Colon (tissue), 2 donors: Measurements from ENCODE around the gene CAPN9.
"Not testable (repeated sequence)": the region's sequence is repeated elsewhere in the genome, so short reads cannot be mapped to it uniquely, and the experiment has no call there.

Experiments
- FAIRE-seq: peaks from 2 replicates; lab custom pipeline; 2012; peaks lifted over from hg19 to GRCh38; lab: Jason Lieb, UNC
- donor health status: control.
- donor health status: control.

The CAPN9 gene

DNA sequence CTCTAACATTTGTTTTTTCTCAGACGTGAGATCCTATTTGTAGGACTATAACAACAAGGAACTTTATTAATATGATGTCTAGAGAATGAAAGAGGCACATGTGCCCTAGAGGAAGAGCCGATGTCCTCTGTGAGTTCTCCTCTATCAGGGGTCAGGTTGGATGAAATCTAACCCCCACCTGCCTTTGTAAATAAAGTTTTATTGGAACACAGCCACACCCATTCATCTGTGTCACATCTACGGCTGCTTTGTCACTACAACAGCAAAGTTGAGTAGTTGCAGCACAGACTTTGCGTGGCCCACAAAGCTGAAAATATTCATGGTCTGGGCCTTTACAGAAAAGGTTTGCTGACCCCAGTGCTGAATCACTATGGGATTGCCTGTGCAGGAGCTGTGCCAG, 571 bp upstream of the CAPN9 start:
- FAIRE-seq = no peak

DNA sequence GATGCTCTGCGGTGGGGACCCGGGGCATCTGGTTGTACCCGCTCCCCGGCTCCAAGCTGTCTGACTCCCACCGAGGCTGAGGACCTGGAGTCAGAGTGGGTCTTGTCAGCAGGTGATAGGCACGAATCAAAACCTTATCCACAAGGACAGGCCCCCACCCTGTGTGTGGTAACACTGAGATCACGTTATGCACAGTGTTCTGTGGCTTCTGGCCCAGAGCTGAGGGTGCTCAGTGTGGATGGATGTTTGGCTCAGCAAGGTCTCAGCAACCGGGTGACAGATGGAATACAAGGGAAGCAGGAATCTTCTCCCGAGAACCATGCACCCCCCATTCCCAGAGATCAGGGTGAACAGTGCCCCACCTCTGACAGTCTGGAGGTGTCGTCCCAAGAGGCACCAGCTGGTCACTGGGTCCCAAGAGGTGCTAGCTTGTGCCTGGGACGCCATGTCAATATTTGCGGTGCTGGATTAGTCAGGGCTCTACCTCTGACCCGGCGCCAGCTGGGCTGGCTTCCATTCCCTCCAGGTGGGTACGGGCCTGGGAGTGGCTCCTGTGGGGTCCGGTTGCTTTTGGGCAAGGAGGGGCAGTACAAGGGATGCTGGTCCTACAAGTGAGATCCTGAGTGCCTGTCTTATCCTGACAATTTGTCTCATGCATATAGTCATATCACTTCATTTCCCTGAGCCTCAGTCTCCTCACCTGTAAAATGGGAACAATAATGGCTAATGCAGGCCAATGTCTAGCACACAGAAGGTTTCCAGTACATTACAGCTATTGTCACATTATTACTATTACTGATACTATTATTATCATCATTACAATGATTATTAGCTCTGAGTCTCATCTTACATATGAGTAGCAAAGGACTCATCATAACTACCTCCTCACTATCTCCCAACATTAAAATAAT, 957 bp downstream of the CAPN9 start:
- FAIRE-seq = no peak

DNA sequence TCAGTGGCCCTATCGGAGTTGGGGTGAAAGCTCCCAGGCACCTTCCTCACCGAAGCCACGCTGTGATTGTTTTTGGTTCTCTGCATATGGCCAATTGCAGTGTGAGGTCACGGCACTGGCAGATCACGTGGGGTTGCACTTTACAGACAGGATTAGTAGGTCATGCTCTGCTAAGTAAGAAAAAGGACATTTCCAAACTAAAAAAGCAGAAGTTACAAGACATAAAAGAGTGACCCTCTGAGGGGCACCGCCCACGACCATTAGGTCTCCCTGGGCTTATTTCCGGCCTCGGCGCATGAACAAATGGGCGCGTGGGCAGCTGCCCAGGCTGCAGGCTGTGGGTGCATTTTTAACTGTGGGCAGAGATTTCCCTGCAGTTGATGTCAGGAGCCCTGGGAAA, 2.0 kb downstream of the CAPN9 start:
- no peak for FAIRE-seq

DNA sequence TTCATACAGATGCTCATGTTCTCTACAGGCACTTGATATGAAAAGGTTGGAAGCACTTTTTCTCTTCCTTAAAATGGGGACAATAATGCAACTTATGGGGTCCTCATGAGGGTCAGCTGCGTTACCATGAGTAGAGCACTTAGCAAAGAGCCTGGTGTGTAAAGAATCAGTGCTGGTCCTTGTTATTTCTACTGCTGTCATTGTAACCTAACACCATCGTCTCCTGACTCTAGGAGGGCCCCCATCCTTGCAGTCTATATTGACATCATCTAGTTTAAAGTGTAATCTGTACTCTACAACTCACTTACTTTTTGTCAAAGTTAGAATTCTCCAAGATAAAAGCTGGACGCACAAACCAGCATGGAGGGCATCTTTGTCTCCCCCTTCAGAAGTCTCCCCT, 2.4 kb downstream of the CAPN9 start:
- no peak for FAIRE-seq

DNA sequence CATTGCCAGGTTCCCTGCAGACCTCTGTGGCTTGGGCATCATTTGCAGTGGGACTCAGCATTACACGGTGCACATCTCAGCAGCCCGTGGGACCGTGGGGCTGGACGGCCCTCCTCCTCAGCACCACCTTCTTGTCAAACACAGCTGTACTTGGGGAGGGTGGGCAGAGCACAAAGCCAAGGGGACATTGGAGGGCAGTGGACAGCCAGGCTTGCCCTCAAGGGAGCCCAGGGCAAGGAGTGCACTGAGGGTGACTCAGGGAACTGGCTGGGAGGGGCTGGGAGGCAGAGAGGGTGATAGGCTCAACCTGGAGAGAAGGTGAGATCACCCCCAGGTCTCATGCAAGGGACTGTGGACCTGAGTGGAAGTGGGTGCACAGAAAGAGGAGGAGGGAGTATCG, 3.4 kb downstream of the CAPN9 start:
- FAIRE-seq = no peak

DNA sequence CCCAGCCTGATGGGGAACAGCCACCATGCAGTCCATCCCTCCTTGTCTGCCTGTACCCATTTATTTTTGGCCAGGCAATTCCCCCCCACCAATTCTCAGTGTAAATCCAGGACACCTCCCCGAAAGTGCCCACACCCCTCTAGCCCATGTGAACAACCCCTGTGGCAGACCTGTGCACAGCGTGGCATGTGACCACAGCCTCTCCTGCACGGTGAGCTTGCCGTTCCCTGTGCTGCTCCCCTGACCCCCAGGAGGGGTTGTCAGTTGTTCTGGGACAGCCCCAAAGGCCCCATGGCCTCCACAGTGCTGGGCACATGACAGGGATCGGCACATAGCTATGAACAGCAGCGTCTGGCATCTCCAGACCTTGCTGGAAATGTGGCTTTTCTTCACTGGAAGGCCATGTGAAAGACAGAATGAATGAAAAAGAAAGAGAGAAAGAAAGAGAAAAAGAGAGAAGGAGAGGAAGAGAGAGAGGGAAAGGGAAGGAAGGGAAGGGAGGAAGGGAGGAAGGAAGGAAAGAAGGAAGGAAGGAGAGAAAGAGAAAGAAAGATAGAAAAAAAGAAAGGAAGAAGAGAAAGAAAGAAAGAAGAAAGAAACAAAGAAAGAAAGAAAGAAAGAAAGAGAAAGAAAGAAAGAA, 3.9 kb downstream of the CAPN9 start:
- no peak for FAIRE-seq

DNA sequence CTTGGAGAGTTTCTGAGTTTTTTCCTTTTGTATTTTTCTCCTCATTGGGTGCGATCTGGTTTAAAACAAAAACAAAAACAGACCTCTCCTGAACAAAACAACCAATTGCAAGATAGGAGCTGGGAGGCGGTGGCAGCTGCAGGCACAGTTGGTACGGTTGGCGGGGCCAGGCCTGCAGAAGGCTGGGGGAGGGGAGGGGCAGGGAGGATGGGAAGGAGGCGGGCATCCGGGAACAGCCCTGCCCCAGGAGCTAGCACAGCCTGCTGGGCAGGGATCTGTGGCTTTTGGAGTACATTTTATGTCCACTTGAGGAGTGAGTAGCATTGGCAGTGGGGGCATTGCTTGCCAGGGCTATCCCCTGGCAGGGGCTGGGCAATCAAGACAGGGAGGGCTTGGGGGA, 5.2 kb downstream of the CAPN9 start:
- no peak for FAIRE-seq

DNA sequence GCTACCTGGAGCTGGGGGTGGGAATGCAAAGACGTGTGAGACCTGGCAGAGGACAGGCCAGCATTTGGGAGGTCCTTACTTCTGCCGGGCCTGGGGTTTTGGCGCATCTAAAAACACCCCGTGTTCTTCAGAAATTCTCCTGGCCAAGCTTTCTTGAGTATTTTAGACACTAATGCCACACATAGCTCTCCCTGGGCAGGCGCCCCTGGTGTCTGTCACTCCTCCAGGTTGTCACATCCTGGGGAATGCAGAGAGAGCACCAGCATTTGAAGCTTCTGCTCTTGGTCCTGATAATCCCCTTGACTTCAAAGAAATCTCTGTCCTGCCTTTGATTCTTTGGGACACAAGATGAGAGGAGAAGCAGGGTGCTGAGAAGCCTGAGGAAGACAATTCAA, 6.0 kb downstream of the CAPN9 start:
- no peak for FAIRE-seq

DNA sequence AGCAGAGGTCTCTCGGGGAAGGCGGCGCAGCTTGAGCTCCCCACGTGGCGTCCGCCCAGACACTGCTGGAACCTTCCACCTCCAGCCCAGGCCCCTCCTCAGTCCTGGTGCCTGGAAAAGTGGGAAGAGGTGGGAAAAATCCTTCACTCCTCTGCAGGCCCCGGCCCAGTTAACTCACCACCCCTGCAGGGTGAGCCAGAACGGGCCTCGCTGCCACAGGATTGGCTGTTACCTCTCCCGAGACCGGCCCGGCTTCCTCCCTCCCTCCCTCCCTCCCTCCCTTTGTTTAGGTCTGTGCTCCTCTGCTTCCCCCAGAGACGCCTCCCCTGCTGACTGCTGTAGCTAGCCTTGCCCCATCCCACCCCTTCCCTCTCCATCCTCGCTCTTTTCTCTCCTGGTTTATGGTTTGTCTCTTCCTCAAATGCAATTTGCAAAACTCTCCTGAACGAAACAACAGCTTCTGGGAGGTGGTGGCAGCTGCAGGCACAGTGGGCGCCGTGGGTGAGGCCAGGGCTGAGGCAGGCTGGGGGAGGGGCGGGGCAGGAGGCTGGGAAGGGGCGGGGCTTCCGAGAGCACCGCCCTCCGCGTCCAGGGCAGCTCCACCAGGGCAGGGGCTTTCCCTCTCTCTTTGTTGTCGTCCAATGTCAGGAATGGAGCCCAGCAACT, 6.5 kb downstream of the CAPN9 start:
- FAIRE-seq = no peak

DNA sequence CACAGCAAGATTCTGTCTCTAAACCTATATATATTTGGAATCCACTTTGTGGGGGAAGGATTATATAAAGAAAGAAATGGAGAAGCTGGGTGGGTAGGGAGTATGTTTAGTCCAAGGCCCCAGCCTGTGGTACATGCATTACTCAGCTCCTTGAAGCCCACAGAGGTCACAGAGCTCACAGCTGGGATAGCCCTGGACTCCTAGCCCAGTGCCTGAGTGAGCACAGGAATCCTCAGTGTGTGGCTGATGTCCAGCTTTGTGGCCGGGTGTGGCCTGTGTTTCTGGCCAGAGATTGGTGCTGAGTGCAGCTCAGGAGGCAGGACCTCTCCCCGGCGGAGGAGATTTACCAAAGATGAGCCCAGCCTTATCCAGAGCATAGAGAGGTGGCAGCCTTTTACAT, 7.6 kb downstream of the CAPN9 start:
- FAIRE-seq = no peak

DNA sequence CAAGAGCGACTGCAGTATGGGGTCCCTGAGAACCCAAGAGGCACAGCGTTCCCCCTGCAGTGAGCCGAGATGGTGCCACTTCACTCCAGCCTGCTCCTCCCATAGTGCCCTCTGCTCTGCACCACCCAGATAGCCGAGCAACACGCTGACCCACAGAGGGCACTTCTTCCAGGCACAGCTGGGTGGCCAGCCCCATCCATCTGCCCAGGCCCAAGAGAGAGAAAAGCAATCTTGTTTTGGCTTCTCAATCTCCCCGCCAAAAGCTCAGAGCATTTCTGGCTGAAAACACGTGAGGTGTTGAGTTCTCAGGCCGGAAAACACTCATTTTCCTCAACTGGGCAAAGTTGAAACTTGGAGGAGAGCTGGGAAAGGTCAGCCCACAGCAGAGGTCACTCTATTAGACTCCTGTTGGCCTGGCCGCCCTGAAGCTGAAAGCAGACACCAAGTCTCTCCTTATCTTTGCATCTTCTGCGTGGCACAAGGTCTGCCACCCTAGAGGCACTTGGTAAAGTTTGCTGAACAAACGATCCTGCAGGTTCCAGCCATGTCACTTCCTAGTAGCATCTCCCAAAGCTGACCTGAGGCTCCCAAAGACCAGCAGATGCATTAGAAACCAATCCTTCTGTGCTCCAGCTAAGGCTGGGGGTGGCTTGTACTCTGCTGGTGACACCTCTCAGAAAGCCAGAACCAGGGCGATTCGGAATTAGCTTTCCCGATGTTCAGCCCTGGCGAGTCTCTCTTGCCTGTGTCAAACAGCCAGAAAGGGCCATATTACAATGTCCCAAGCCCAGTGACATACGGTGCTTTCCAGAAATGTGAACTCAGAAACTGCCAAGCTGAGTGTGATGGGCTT, 10.9 kb downstream of the CAPN9 start:
- FAIRE-seq = no peak

DNA sequence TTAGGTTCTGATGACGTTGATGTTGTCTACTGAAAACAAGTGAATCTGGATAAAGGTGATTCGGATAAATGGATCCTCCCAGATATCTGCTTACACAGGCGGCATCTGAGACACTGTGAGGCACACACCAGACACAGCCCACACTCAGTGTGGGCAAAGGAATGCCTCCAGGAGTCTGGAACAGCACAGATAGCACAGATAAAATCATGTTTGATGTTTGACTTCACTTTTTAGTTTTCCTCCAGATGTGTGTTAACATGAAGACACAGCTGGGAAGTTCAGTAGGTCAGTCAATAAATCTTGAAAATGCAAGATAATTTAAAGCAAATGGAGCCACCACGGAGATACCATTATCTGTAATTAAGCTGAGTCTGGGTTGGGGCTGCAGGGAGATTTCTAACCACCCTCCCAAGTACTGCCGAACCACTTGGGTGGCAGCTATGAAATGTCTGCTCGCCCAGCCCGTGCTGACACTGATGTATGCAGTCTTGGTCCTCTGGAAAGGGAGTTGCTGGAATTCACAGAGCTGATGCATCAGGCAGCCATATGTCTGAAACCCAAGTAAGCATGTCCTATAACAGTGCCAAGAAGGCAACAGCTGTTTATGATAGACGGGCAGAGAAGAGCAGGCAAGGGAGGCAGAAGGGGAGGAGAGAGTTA, 11.7 kb downstream of the CAPN9 start:
- FAIRE-seq = no peak

DNA sequence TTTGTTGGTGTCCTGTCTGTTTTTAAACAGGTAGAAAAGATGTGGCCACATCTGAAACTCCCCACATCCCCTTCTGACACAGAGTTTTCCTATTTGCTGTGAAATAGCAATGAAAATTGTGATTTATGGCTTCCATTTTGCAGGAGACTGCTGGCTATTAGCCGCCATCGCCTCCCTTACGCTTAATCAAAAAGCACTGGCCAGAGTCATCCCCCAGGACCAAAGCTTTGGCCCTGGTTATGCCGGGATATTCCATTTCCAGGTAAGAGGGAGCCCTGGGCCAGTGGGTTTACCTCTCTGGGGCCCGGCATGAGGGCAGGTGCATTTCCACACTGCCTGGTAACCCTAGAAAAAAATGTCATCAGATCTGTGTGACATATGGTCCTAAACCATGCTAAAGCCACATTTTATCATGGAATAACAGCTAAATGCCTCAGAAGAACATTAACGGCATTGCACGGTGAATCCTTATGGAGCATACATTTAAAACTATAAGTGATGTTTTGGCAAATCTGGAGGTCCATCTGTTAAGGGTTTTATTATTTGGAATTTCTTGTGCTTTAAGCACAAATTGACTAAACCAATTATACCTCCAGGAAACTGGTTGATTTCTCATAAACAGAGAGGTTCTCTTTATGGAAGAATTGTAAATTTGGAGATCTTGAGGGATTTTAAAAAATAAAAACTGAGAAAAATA, 12.3 kb downstream of the CAPN9 start:
- no peak for FAIRE-seq

DNA sequence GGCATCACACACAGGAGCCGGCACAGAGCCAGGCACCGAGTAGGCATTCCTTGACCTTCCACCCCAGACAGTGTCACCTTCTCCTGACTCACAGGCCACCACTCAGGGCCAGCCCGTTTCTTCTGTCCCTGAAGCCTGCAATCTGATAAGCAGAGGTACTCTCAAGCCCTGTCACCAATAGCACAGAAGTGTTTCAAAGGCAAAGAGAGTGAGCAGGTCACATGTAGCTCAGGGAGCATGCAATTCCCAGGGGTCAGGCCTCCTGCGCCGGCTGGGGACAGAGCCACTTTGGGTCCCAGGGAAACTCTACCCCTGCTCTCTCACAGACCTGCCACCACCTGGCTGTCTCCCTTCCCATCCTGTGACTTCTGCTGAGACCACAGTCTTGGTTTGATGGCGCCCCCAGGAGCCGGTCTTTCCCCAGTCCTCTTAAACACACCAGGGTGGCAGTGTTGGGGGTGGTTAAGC, 13.2 kb downstream of the CAPN9 start:
- FAIRE-seq = no peak

DNA sequence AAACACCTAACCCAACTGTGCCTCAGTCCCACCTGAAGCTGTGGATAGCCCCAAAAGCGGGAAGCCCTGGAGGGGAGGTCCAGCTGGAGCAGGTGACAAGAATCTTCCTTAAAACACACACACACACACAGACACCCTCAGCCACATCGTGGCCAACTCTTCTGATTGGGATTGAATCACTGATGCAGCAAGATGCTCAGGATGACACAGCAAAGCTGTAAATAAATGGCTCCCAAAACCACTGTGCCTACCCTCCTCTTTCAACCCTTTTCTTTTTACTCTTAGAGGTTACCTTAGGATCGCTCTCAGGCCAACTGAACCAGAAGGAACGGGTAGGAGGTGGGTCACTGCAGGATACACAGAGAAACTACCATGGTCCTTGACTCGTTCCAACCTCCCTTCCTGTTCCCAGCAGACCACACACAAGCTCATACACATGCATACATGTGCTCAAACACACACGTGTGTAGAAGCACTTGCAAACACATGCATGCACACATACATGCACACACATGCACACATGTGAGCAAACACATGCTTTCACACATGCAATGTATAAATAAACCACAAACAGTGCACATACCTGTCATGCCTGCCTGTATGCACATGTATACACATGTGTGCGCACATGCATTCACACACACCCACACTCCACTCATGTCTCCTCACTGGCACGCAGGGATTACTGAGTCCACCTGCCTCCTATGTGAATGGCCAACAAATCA, 14.4 kb downstream of the CAPN9 start:
- FAIRE-seq = no peak

DNA sequence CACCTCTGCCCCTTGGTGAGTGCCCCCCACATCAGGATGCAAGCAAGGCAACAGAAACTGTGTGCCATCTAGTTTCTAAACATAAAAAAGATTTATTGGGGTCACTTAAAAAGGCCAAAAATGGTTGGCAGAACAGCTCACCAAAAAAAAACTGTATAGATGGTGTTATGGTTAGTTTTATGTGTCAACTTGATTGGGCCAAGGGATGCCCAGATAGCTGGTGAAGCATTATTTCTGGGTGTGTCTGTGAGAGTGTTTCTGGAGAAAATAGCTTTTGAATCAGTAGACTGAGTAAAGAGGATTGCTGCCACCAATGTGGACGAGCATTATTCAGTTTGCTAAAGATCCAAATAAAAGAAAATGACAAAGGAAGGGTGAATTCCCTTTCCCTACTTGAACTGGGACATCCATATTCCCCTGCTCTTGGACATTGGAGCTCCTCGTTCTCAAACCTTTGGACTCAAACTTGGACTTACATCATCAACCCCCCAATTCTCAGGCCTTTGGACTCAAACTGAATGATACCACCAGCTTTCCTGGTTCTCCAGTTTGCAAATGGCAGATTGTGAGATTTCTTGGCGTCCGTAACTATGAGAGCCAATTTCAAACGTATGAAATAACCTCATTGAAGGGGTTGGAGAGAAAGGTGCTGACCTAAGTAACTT, 16.9 kb downstream of the CAPN9 start:
- no peak for FAIRE-seq

DNA sequence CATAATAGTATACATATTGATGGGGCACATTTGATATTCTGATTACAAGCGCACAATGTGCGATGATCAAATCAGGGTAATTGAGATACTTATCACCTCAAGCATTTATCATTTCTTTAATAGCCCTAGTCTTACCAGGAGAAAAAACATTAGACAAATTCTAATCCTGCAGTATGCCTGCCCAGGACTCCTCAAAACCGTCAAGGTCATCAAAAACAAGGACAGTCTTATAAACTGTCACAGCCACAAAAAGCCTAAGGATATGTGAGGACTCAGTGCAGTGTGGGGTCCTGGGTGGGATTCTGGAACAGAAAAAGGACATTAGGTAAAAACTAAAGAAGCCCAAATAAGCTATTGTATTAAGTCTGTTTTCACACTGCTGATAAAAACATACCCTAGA, 19.1 kb downstream of the CAPN9 start:
- no peak for FAIRE-seq

DNA sequence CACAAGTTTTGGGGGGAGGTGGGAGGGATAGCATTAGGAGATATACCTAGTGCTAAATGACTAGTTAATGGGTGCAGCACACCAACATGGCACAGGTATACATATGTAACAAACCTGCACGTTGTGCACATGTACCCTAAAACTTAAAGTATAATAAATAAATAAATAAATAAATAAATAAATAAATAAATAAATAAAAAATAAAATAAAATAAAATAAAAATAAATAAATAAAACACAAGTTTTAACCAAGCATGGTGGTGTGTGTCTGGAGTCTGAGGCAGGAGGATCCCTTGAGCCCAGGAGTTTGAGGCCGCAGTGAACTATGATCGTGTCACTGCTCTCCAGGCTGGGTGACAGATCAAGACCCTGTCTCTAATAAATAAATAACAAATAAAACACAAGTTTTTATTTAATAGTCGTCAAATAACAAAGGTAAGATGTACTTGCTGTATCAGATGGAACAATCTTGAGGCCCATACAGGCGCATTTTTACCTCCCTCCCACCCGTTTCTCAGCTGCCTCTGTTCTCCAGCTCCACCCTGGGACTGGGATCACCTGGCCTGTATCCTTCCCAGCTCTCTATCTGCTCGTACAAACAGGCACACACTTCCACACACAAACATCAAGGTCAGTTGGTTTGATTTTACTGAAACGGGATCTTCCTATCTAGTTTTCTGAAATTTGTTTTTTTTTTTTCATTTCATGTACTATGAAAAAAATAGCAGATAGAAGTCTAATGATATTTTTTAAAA, 20.8 kb downstream of the CAPN9 start:
- not testable (repeated sequence) for FAIRE-seq
